Loucy (cell line): ENCODE measurements around the gene ANO6.

Source experiments
- CTCF ChIP-seq: fragments of 200-600 bp; sonication (generic); conservative IDR thresholded peaks from 2 replicates; pipeline ENCODE4 v1.5.1; 2014; ENCODE audit warnings: mild to moderate bottlenecking, antibody characterized with exemption, low read length
- EZH2phosphoT487 ChIP-seq: fragments of 200-600 bp; IDR thresholded peaks from 2 replicates; pipeline ENCODE4 v1.6.1; 2018; ENCODE audit warnings: antibody characterized with exemption, mild to moderate bottlenecking, moderate library complexity, borderline replicate concordance

- no peak for TF ChIP-seq CTCF
- TF ChIP-seq EZH2phosphoT487, result no peak
Measured at GRCh38 chr12:45353944-45354343, 138.0 kb downstream of the ANO6 start.
